Measurements from ENCODE around the gene PLA2G4B. TPM values are rescaled to one million over a fixed set of nuclear protein-coding genes. Genes with fewer than 3 reads are reported as not detected.

PLA2G4B gene
- total RNA-seq, 4 donors from 2014 or later: 1.8 to 8.7 (median 4.5) TPM

- no peak for TF ChIP-seq POLR2A (IDR thresholded peaks at IDR 0.05)
- no peak for TF ChIP-seq CTCF (IDR thresholded peaks at IDR 0.05)
- TF ChIP-seq EP300 (IDR thresholded peaks at IDR 0.05): no peak
- Histone ChIP-seq H3K4me3 (no peak overlapping the region), H3K9me3 (no peaks in the 10 kb centered on the region), H3K36me3 (peaks cover 0 to 13% (median 0%) of the 10 kb centered on the region in 3 donors), H3K27me3 (no peaks in the 10 kb centered on the region), H3K4me1 (peaks cover 0 to 39% (median 4%) of the 10 kb centered on the region in 4 donors), H3K27ac (peak overlapping the region in 2 of 4 donors; percentile 6 to 67)
- 85 to 88% methylated on average over 10 of the region's 10 CpGs for WGBS, 2 donors
- no peak for DNase-seq (ENCODE audit: low spot score in 2 of 2)
These were observed 32.1 kb upstream of the PLA2G4B start for GRCh38 chr15:41806291-41807181.

- DNase-seq (ENCODE audit: low spot score in 2 of 2): no peak
- WGBS, 2 donors: 68 to 80% methylated on average over 2 of the region's 2 CpGs
- Histone ChIP-seq H3K4me1 (peaks cover 0 to 42% (median 4%) of the 10 kb centered on the region in 4 donors), H3K36me3 (peaks cover 0 to 33% (median 9%) of the 10 kb centered on the region in 3 donors), H3K4me3 (no peak overlapping the region), H3K9me3 (no peaks in the 10 kb centered on the region), H3K27ac (peak overlapping the region in 1 of 4 donors; percentile 38), H3K27me3 (no peaks in the 10 kb centered on the region)
- TF ChIP-seq POLR2A (IDR thresholded peaks at IDR 0.05): no peak
- no peak for TF ChIP-seq EP300 (IDR thresholded peaks at IDR 0.05)
- TF ChIP-seq CTCF (IDR thresholded peaks at IDR 0.05): no peak
These were observed 29.5 kb upstream of the PLA2G4B start for GRCh38 chr15:41809121-41809520.

- Histone ChIP-seq H3K27ac (peak overlapping the region in 2 of 4 donors; percentile 28 to 38), H3K4me1 (peaks cover 0 to 36% (median 4%) of the 10 kb centered on the region in 4 donors), H3K36me3 (peaks cover 0 to 38% (median 9%) of the 10 kb centered on the region in 3 donors), H3K27me3 (no peaks in the 10 kb centered on the region), H3K4me3 (no peak overlapping the region), H3K9me3 (no peaks in the 10 kb centered on the region)
- WGBS, 2 donors: 62 to 76% methylated on average over 12 of the region's 12 CpGs
- TF ChIP-seq POLR2A (IDR thresholded peaks at IDR 0.05) (no peak), CTCF (IDR thresholded peaks at IDR 0.05) (no peak), EP300 (IDR thresholded peaks at IDR 0.05) (no peak)
- no peak for DNase-seq (ENCODE audit: low spot score in 2 of 2)
These were observed 29.0 kb upstream of the PLA2G4B start for GRCh38 chr15:41809526-41810220.

GRCh38 chr15:41810651-41811431 lies 27.8 kb upstream of the PLA2G4B start:
- H3K27ac ChIP-seq: peak overlapping the region in 1 of 4 donors; percentile 50
- H3K4me3 ChIP-seq: no peak overlapping the region
- DNase-seq (ENCODE audit: low spot score in 2 of 2): no peak
- H3K4me1 ChIP-seq: peaks cover 0 to 25% (median 4%) of the 10 kb centered on the region in 4 donors
- 88 to 91% methylated on average over 5 of the region's 5 CpGs for WGBS, 2 donors
- no peaks in the 10 kb centered on the region for H3K9me3 ChIP-seq
- no peaks in the 10 kb centered on the region for H3K27me3 ChIP-seq
- peaks cover 0 to 42% (median 9%) of the 10 kb centered on the region in 3 donors for H3K36me3 ChIP-seq
- TF ChIP-seq POLR2A (IDR thresholded peaks at IDR 0.05): no peak
- TF ChIP-seq CTCF (IDR thresholded peaks at IDR 0.05): no peak
- TF ChIP-seq EP300 (IDR thresholded peaks at IDR 0.05): no peak

Data from tibial nerve (tissue), 4 donors.